ENCODE data around the gene CYP8B1. TPM values are rescaled to one million over a fixed set of nuclear protein-coding genes. Genes with fewer than 3 reads are reported as not detected.

CYP8B1 gene
- polyA plus RNA-seq, 1 donor (not counting 4 experiments of a cell fraction or from before 2014, with no cell fraction given), result not detected

DNA sequence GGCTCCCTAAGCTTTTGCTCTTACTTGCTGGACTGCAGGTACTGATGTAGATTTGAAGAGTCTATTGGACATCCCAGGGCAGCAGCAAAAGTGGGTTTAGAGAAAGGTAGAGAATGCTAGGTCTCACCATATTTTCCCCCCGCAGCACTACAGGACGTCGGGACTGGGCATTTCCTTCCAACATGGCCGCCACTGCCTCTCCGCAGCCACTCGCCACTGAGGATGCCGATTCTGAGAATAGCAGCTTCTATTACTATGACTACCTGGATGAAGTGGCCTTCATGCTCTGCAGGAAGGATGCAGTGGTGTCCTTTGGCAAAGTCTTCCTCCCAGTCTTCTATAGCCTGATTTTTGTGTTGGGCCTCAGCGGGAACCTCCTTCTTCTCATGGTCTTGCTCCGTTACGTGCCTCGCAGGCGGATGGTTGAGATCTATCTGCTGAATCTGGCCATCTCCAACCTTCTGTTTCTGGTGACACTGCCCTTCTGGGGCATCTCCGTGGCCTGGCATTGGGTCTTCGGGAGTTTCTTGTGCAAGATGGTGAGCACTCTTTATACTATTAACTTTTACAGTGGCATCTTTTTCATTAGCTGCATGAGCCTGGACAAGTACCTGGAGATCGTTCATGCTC, 11.2 kb downstream of the CYP8B1 start:
- no peak for DNase-seq (ENCODE audit: low read depth, low spot score)
- Histone ChIP-seq H3K27me3 (ENCODE audit: control insufficient read depth, extremely low read depth, insufficient read depth, low read length) (peaks cover 11% of the 10 kb centered on the region), H3K9ac (ENCODE audit: control insufficient read depth, extremely low read depth, insufficient read depth, low read length) (no peak overlapping the region), H3K9me1 (ENCODE audit: control insufficient read depth, extremely low read depth, insufficient read depth, low read length) (no peaks in the 10 kb centered on the region), H4K20me1 (ENCODE audit: control insufficient read depth, extremely low read depth, insufficient read depth, low read length) (no peaks in the 10 kb centered on the region), H3K36me3 (ENCODE audit: control insufficient read depth in 2 of 2, extremely low read depth in 1 of 2, insufficient read depth in 2 of 2, low read length in 2 of 2) (no peaks in the 10 kb centered on the region), H3K4me3 (ENCODE audit: control insufficient read depth in 2 of 3, extremely low read depth in 1 of 3, insufficient read depth in 2 of 3, low read depth in 1 of 3, low read length in 3 of 3) (no peak overlapping the region), H3K79me2 (ENCODE audit: control insufficient read depth, insufficient read depth, low read length) (no peaks in the 10 kb centered on the region), H3K4me2 (ENCODE audit: control insufficient read depth, extremely low read depth, insufficient read depth, low read depth, low read length) (no peak overlapping the region), H3K4me1 (ENCODE audit: control insufficient read depth, extremely low read depth, insufficient read depth, low read length) (no peaks in the 10 kb centered on the region), H2AFZ (ENCODE audit: control insufficient read depth, low read length) (no peak overlapping the region), H3K9me3 (ENCODE audit: control insufficient read depth, low read depth, low read length) (no peaks in the 10 kb centered on the region), H3K27ac (ENCODE audit: control insufficient read depth, insufficient read depth, low read length) (no peak overlapping the region)
- TF ChIP-seq, protein P1, sequence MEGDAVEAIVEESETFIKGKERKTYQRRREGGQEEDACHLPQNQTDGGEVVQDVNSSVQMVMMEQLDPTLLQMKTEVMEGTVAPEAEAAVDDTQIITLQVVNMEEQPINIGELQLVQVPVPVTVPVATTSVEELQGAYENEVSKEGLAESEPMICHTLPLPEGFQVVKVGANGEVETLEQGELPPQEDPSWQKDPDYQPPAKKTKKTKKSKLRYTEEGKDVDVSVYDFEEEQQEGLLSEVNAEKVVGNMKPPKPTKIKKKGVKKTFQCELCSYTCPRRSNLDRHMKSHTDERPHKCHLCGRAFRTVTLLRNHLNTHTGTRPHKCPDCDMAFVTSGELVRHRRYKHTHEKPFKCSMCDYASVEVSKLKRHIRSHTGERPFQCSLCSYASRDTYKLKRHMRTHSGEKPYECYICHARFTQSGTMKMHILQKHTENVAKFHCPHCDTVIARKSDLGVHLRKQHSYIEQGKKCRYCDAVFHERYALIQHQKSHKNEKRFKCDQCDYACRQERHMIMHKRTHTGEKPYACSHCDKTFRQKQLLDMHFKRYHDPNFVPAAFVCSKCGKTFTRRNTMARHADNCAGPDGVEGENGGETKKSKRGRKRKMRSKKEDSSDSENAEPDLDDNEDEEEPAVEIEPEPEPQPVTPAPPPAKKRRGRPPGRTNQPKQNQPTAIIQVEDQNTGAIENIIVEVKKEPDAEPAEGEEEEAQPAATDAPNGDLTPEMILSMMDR (optimal IDR thresholded peaks at IDR 0.05 in 1 of 3, IDR thresholded peaks at IDR 0.05 in 1 of 3, conservative IDR thresholded peaks at IDR 0.05 in 1 of 3; ENCODE audit: extremely low read depth in 1 of 3, insufficient read depth in 2 of 3, low read length in 3 of 3), result no peak
- TF ChIP-seq EZH2 (IDR thresholded peaks at IDR 0.05; ENCODE audit: low read length), result no peak
- dilution Hi-C loops (cut with MboI; ENCODE audit: extremely low pct_ligation_motif_present, low sequenced_read_pairs), result no loop called here
- no peak for FAIRE-seq

DNA sequence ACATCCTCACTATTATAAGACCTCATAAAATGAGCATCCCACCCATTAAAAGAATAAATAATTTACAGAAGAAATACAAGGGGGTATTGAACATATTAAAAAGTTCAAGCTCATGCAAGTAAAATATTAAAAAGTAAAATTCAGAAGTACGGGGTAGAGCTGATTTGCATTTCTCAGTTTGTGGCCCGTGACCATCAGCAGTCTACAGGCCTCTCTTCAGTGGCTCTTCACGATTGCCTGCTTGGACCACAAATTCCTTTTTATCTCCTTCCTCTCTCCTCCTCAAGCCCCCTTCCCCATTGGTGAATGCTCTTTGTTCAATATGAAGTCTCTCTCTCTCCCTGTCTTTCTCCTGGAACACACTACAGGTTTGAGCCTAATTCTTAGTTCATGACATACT, 19.1 kb downstream of the CYP8B1 start:
- TF ChIP-seq, protein P1 (optimal IDR thresholded peaks at IDR 0.05 in 1 of 3, IDR thresholded peaks at IDR 0.05 in 1 of 3, conservative IDR thresholded peaks at IDR 0.05 in 1 of 3; ENCODE audit: extremely low read depth in 1 of 3, insufficient read depth in 2 of 3, low read length in 3 of 3), result no peak
- TF ChIP-seq EZH2 (IDR thresholded peaks at IDR 0.05; ENCODE audit: low read length), result no peak
- dilution Hi-C loops (cut with MboI; ENCODE audit: extremely low pct_ligation_motif_present, low sequenced_read_pairs), result no loop called here
- Histone ChIP-seq H3K9ac (ENCODE audit: control insufficient read depth, extremely low read depth, insufficient read depth, low read length) (no peak overlapping the region), H3K27ac (ENCODE audit: control insufficient read depth, insufficient read depth, low read length) (no peak overlapping the region), H3K9me1 (ENCODE audit: control insufficient read depth, extremely low read depth, insufficient read depth, low read length) (no peaks in the 10 kb centered on the region), H3K36me3 (ENCODE audit: control insufficient read depth in 2 of 2, extremely low read depth in 1 of 2, insufficient read depth in 2 of 2, low read length in 2 of 2) (no peaks in the 10 kb centered on the region), H3K9me3 (ENCODE audit: control insufficient read depth, low read depth, low read length) (no peaks in the 10 kb centered on the region), H3K4me1 (ENCODE audit: control insufficient read depth, extremely low read depth, insufficient read depth, low read length) (no peaks in the 10 kb centered on the region), H3K27me3 (ENCODE audit: control insufficient read depth, extremely low read depth, insufficient read depth, low read length) (no peaks in the 10 kb centered on the region), H3K79me2 (ENCODE audit: control insufficient read depth, insufficient read depth, low read length) (no peaks in the 10 kb centered on the region), H4K20me1 (ENCODE audit: control insufficient read depth, extremely low read depth, insufficient read depth, low read length) (no peaks in the 10 kb centered on the region), H3K4me3 (ENCODE audit: control insufficient read depth in 2 of 3, extremely low read depth in 1 of 3, insufficient read depth in 2 of 3, low read depth in 1 of 3, low read length in 3 of 3) (no peak overlapping the region), H2AFZ (ENCODE audit: control insufficient read depth, low read length) (no peak overlapping the region), H3K4me2 (ENCODE audit: control insufficient read depth, extremely low read depth, insufficient read depth, low read depth, low read length) (no peak overlapping the region)
- FAIRE-seq (no peak), DNase-seq (ENCODE audit: low read depth, low spot score) (no peak)

Data from keratinocyte (primary cell).